Hepatocyte (in vitro differentiated cells): ENCODE results near the gene CIAPIN1.

ENCODE experiments used
- CTCF ChIP-seq: fragments of 200-600 bp; sonication (generic); IDR thresholded peaks from 2 replicates; pipeline ENCODE4 v1.5.1; 2016; ENCODE audit warnings: antibody characterized with exemption, mild to moderate bottlenecking; ENCODE audit not compliant: poor library complexity
- EZH2 ChIP-seq: fragments of 200-600 bp; sonication (generic); IDR thresholded peaks from 2 replicates; pipeline ENCODE4 v1.6.1; 2016; ENCODE audit warnings: antibody characterized with exemption, mild to moderate bottlenecking, borderline replicate concordance

- TF ChIP-seq CTCF = no peak
- no peak for TF ChIP-seq EZH2
Observed at GRCh38 chr16:57389087-57389468, 58.1 kb downstream of the CIAPIN1 start.
